Loucy (cell line): ENCODE measurements around the gene SLC45A3.

ENCODE experiments used
- H2AFZ ChIP-seq: fragments of 200-600 bp; sonication (generic); 2 replicates; pipeline ENCODE4 v1.6.0; 2016; ENCODE audit warnings: antibody characterized with exemption, mild to moderate bottlenecking, low read length, moderate library complexity
- H3F3A ChIP-seq: fragments of 200-600 bp; 2 replicates; pipeline ENCODE4 v1.6.0; 2016; ENCODE audit warnings: antibody characterized with exemption, low read depth, mild to moderate bottlenecking
- H3K27me3 ChIP-seq: fragments of 200-600 bp; sonication (generic); 2 replicates; pipeline ENCODE4 v1.6.1; 2014; ENCODE audit warnings: low read length, mild to moderate bottlenecking; ENCODE audit not compliant: insufficient read depth, poor library complexity, severe bottlenecking
- H3K36me3 ChIP-seq: fragments of 200-600 bp; sonication (generic); 2 replicates; pipeline ENCODE4 v1.6.1; 2016; ENCODE audit warnings: low read length; ENCODE audit not compliant: insufficient read depth
- H3K4me1 ChIP-seq: fragments of 200-600 bp; sonication (generic); 2 replicates; pipeline ENCODE4 v1.5.1; 2014; ENCODE audit warnings: low read length, mild to moderate bottlenecking; ENCODE audit not compliant: insufficient read depth, poor library complexity, severe bottlenecking
- H3K4me2 ChIP-seq: fragments of 200-600 bp; sonication (generic); 2 replicates; pipeline ENCODE4 v1.6.0; 2014; ENCODE audit warnings: antibody characterized with exemption, low read length, low read depth, mild to moderate bottlenecking; ENCODE audit not compliant: poor library complexity, severe bottlenecking
- H3K4me3 ChIP-seq: fragments of 200-600 bp; sonication (generic); 2 replicates; pipeline ENCODE4 v1.5.1; 2014; ENCODE audit warnings: low read length, mild to moderate bottlenecking, mixed read lengths; ENCODE audit not compliant: poor library complexity, severe bottlenecking
- H3K79me2 ChIP-seq: fragments of 200-600 bp; sonication (generic); 2 replicates; pipeline ENCODE4 v1.6.1; 2014; ENCODE audit warnings: low read length; ENCODE audit not compliant: insufficient read depth
- H3K9ac ChIP-seq: fragments of 200-600 bp; sonication (generic); 2 replicates; pipeline ENCODE4 v1.6.0; 2014; ENCODE audit warnings: mild to moderate bottlenecking, low read depth, low read length, moderate library complexity; ENCODE audit not compliant: poor library complexity, severe bottlenecking
- H3K9me2 ChIP-seq: fragments of 200-600 bp; sonication (generic); replicated peaks from 2 replicates; pipeline ENCODE4 v1.6.1; 2016; ENCODE audit warnings: low read depth, low read length, mixed read lengths
- H3K9me3 ChIP-seq: fragments of 200-600 bp; sonication (generic); 2 replicates; pipeline ENCODE4 v1.6.1; 2014; ENCODE audit warnings: mild to moderate bottlenecking, antibody characterized with exemption, low read length, low read depth; ENCODE audit not compliant: insufficient read depth
- H4K20me1 ChIP-seq: fragments of 200-600 bp; sonication (generic); 2 replicates; pipeline ENCODE4 v1.6.0; 2014; ENCODE audit warnings: antibody characterized with exemption, low read length, mild to moderate bottlenecking; ENCODE audit not compliant: insufficient read depth, poor library complexity, severe bottlenecking
- EZH2phosphoT487 ChIP-seq: fragments of 200-600 bp; IDR thresholded peaks from 2 replicates; pipeline ENCODE4 v1.6.1; 2018; ENCODE audit warnings: antibody characterized with exemption, mild to moderate bottlenecking, moderate library complexity, borderline replicate concordance
- TF ChIP-seq, protein P1 (sequence below): fragments of 200-600 bp; sonication (generic); conservative IDR thresholded peaks from 2 replicates; pipeline ENCODE4 v1.5.1; 2014; ENCODE audit warnings: mild to moderate bottlenecking, antibody characterized with exemption, low read length

The SLC45A3 gene

DNA sequence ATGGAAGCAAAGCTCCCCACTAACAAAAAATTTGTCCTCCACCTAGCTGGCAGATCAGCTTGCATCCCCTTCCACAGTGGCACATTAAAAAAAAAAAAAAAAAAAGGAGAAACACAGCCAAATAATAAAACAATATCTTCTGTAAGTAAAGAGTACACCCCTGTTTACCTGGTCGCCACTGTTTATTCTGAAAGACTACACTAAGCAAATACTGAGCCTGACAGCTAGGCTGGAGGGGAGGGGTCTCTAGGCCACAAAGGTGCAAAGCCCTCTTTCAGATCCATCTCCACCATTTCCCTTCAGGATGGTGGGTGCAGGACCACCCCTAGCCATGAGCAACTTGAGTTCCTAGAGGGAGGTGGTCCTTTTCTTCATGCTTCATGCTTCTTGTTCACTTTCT is 22.8 kb upstream of the SLC45A3 start:
- Histone ChIP-seq H3K9ac (no peak overlapping the region), H2AFZ (no peak overlapping the region), H3F3A (no peaks in the 10 kb centered on the region), H3K9me2 (no peaks in the 10 kb centered on the region), H3K4me2 (no peak overlapping the region), H3K27me3 (no peaks in the 10 kb centered on the region), H3K36me3 (no peaks in the 10 kb centered on the region), H3K79me2 (no peaks in the 10 kb centered on the region), H4K20me1 (no peaks in the 10 kb centered on the region), H3K4me3 (no peak overlapping the region), H3K9me3 (no peaks in the 10 kb centered on the region), H3K4me1 (peaks cover 42% of the 10 kb centered on the region)
- no peak for TF ChIP-seq EZH2phosphoT487
- TF ChIP-seq, protein P1, sequence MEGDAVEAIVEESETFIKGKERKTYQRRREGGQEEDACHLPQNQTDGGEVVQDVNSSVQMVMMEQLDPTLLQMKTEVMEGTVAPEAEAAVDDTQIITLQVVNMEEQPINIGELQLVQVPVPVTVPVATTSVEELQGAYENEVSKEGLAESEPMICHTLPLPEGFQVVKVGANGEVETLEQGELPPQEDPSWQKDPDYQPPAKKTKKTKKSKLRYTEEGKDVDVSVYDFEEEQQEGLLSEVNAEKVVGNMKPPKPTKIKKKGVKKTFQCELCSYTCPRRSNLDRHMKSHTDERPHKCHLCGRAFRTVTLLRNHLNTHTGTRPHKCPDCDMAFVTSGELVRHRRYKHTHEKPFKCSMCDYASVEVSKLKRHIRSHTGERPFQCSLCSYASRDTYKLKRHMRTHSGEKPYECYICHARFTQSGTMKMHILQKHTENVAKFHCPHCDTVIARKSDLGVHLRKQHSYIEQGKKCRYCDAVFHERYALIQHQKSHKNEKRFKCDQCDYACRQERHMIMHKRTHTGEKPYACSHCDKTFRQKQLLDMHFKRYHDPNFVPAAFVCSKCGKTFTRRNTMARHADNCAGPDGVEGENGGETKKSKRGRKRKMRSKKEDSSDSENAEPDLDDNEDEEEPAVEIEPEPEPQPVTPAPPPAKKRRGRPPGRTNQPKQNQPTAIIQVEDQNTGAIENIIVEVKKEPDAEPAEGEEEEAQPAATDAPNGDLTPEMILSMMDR, result no peak

DNA sequence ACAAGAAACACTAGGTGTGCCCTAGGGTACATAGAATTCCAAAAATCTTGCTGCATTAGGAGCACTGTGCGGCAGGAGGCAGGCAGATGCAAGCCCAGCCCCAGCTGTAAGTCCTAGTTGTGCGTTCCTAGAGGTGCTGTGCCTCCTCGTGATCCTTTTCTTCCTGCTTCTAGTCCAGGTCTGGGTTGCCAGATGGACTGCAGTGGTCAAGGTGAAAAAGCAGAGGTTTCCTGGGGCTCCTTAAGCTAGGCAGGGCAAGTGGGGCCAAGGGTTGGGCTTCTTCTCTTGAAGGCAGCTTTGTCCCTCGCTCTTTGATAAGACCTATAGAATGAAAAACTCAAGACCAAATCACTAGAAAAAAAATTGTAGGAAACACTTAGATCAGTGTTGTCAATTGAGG is 21.6 kb upstream of the SLC45A3 start:
- H3K9ac ChIP-seq, result peak overlapping the region; percentile 71
- no peaks in the 10 kb centered on the region for H3K27me3 ChIP-seq
- H3K4me2 ChIP-seq, result peak overlapping the region; percentile 51
- no peak overlapping the region for H3K4me3 ChIP-seq
- no peaks in the 10 kb centered on the region for H4K20me1 ChIP-seq
- H3K4me1 ChIP-seq, result peaks cover 45% of the 10 kb centered on the region
- no peaks in the 10 kb centered on the region for H3K79me2 ChIP-seq
- H2AFZ ChIP-seq, result no peak overlapping the region
- no peaks in the 10 kb centered on the region for H3K9me2 ChIP-seq
- no peak for TF ChIP-seq EZH2phosphoT487
- TF ChIP-seq, protein P1, result no peak
- no peaks in the 10 kb centered on the region for H3K9me3 ChIP-seq
- no peaks in the 10 kb centered on the region for H3K36me3 ChIP-seq
- H3F3A ChIP-seq, result no peaks in the 10 kb centered on the region

DNA sequence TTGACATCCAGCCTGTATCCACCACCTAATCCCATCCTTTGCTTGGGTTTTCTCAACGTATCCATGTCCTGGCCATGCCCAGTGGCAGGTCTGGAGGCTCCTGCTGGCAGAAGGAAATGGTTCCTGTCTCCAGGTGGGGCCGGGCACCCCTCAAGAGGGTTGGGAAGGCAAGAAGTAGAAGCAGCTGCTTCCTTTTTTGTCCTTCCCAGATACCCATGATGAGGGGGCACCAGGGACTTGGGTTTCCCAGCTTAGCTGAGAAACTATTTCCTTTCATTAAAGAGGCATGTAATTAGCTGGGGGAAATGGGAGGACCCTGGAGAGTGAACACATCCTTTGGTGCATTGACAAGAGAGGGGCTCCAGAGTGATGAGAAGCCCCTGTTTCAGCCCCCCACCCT is 21.1 kb upstream of the SLC45A3 start:
- H2AFZ ChIP-seq, result no peak overlapping the region
- H3K27me3 ChIP-seq, result no peaks in the 10 kb centered on the region
- H3K36me3 ChIP-seq, result no peaks in the 10 kb centered on the region
- H4K20me1 ChIP-seq, result no peaks in the 10 kb centered on the region
- peak overlapping the region; percentile 71 for H3K9ac ChIP-seq
- H3K4me3 ChIP-seq, result peak overlapping the region; percentile 6
- H3K9me3 ChIP-seq, result no peaks in the 10 kb centered on the region
- TF ChIP-seq, protein P1, result no peak
- no peaks in the 10 kb centered on the region for H3F3A ChIP-seq
- H3K79me2 ChIP-seq, result no peaks in the 10 kb centered on the region
- H3K4me2 ChIP-seq, result peak overlapping the region; percentile 51
- no peaks in the 10 kb centered on the region for H3K9me2 ChIP-seq
- H3K4me1 ChIP-seq, result peaks cover 45% of the 10 kb centered on the region
